Adrenal gland (tissue), 5 donors: ENCODE results near the gene ANGPTL7.

ENCODE experiments used
- CTCF ChIP-seq, 6 experiments: fragments of 450-650 bp in 4 of 6; fragments of 200-600 bp in 2 of 6; sonication (generic) in 1 of 6; IDR thresholded peaks; 1 replicate in 5 of 6; 2 replicates in 1 of 6; pipeline versions ENCODE4 v1.5.1 to v1.8.0; 2016 to 2021; ENCODE audit warnings: antibody characterized with exemption in 6 of 6, mild to moderate bottlenecking in 2 of 6, moderate library complexity in 1 of 6
- POLR2A ChIP-seq, 2 donors: fragments of 450-650 bp; IDR thresholded peaks; one replicate each; pipeline ENCODE4 v1.6.1; 2017; ENCODE audit warnings: antibody characterized with exemption in 2 of 2, mild to moderate bottlenecking in 2 of 2, moderate library complexity in 1 of 2
- donor health status: DM: no; HTN: no; CAD: no.

GRCh38 chr1:11215381-11216005, 26.3 kb downstream of the ANGPTL7 start:
- TF ChIP-seq CTCF (IDR thresholded peaks at IDR 0.05) (no peak), POLR2A (IDR thresholded peaks at IDR 0.05) (no peak)
